ENCODE measurements around the gene ECM1.

Gene ECM1

GRCh38 chr1:150560011-150560438, 52.1 kb downstream of the ECM1 start:
- peak; percentile 86 for DNase-seq

- peak; percentile 93 for DNase-seq
Observed at GRCh38 chr1:150560576-150561253, 52.8 kb downstream of the ECM1 start.

GRCh38 chr1:150561254-150561973, 53.5 kb downstream of the ECM1 start:
- DNase-seq = peak; percentile 74

GRCh38 chr1:150561974-150562445, 54.1 kb downstream of the ECM1 start:
- DNase-seq = peak; percentile 95

- DNase-seq = peak; percentile 82
Observed at GRCh38 chr1:150562446-150563339, 54.8 kb downstream of the ECM1 start.
